H9 (cell line): ENCODE results near the gene HUS1B. TPM values are rescaled to one million over a fixed set of nuclear protein-coding genes. Genes with fewer than 3 reads are reported as not detected.

ENCODE experiments used
- DNase-seq: peaks from one replicate; pipeline ENCODE4 v3.0.0-alpha.2; 2017
- H2AFZ ChIP-seq: one replicate; pipeline ENCODE4 v1.6.1; 2013; ENCODE audit warnings: mild to moderate bottlenecking, low read length, control low read depth, moderate library complexity
- H2AK5ac ChIP-seq: 2 replicates; pipeline ENCODE4 v1.6.1; 2013; ENCODE audit warnings: low read length, control low read depth, mixed read lengths; ENCODE audit not compliant: insufficient read length
- H2BK120ac ChIP-seq: one replicate; pipeline ENCODE4 v1.6.1; 2013; ENCODE audit warnings: low read depth, mild to moderate bottlenecking, low read length, control low read depth, inconsistent platforms; ENCODE audit not compliant: poor library complexity, severe bottlenecking
- H2BK12ac ChIP-seq: 2 replicates; pipeline ENCODE4 v1.6.1; 2013; ENCODE audit warnings: low read length, control low read depth, mixed read lengths, low read depth; ENCODE audit not compliant: insufficient read length
- H2BK15ac ChIP-seq: 2 replicates; pipeline ENCODE4 v1.6.1; 2013; ENCODE audit warnings: low read depth, low read length, control low read depth
- H2BK20ac ChIP-seq: one replicate; pipeline ENCODE4 v1.6.1; 2013; ENCODE audit warnings: low read depth, mild to moderate bottlenecking, low read length, control low read depth, inconsistent platforms; ENCODE audit not compliant: poor library complexity, severe bottlenecking
- H2BK5ac ChIP-seq: 2 replicates; pipeline ENCODE4 v1.6.1; 2013; ENCODE audit warnings: low read length, control low read depth, mixed read lengths; ENCODE audit not compliant: insufficient read length
- H3K14ac ChIP-seq: 2 replicates; pipeline ENCODE4 v1.6.1; 2013; ENCODE audit warnings: low read length, control low read depth; ENCODE audit not compliant: insufficient read depth
- H3K18ac ChIP-seq: 2 replicates; pipeline ENCODE4 v1.6.1; 2013; ENCODE audit warnings: low read depth, mild to moderate bottlenecking, mixed read lengths, low read length, control low read depth; ENCODE audit not compliant: insufficient read length
- H3K23ac ChIP-seq: 2 replicates; pipeline ENCODE4 v1.6.1; 2013; ENCODE audit warnings: low read length, control low read depth, mixed read lengths, low read depth; ENCODE audit not compliant: insufficient read length
- H3K23me2 ChIP-seq: 2 replicates; pipeline ENCODE4 v1.6.1; 2013; ENCODE audit warnings: low read depth, mild to moderate bottlenecking, mixed read lengths, low read length, control low read depth; ENCODE audit not compliant: insufficient read length, poor library complexity, severe bottlenecking
- H3K27ac ChIP-seq: 2 replicates; pipeline ENCODE4 v1.5.1; 2013; ENCODE audit warnings: low read length, control low read depth, mixed read lengths, low read depth; ENCODE audit not compliant: insufficient read length
- H3K27me3 ChIP-seq: 2 replicates; pipeline ENCODE4 v1.6.1; 2013; ENCODE audit warnings: low read length, control low read depth, inconsistent platforms; ENCODE audit not compliant: insufficient read depth
- H3K4ac ChIP-seq: 2 replicates; pipeline ENCODE4 v1.6.1; 2013; ENCODE audit warnings: low read depth, mild to moderate bottlenecking, control low read depth, inconsistent platforms, low read length, moderate library complexity
- H3K4me1 ChIP-seq: 2 replicates; pipeline ENCODE4 v1.6.1; 2013; ENCODE audit warnings: low read length, control low read depth, inconsistent platforms; ENCODE audit not compliant: insufficient read depth
- H3K4me2 ChIP-seq: 2 replicates; pipeline ENCODE4 v1.6.1; 2013; ENCODE audit warnings: low read length, control low read depth, mixed read lengths; ENCODE audit not compliant: insufficient read length, insufficient read depth
- H3K56ac ChIP-seq: 2 replicates; pipeline ENCODE4 v1.6.1; 2013; ENCODE audit warnings: low read depth, mild to moderate bottlenecking, mixed read lengths, low read length, control low read depth; ENCODE audit not compliant: insufficient read length
- H3K79me1 ChIP-seq: 2 replicates; pipeline ENCODE4 v1.6.1; 2013; ENCODE audit warnings: low read depth, mild to moderate bottlenecking, moderate library complexity, low read length, control low read depth, inconsistent platforms; ENCODE audit not compliant: insufficient read depth, poor library complexity, severe bottlenecking
- H3K79me2 ChIP-seq: 2 replicates; pipeline ENCODE4 v1.6.1; 2013; ENCODE audit warnings: low read length, control low read depth, inconsistent platforms; ENCODE audit not compliant: insufficient read depth
- H3K9ac ChIP-seq: 2 replicates; pipeline ENCODE4 v1.6.1; 2013; ENCODE audit warnings: low read length, control low read depth, mixed read lengths; ENCODE audit not compliant: insufficient read length; ENCODE audit errors: extremely low read depth
- H3K9me3 ChIP-seq: one replicate; pipeline ENCODE4 v1.6.1; 2013; ENCODE audit warnings: low read depth, low read length, inconsistent platforms; ENCODE audit not compliant: control insufficient read depth
- H3T11ph ChIP-seq: one replicate; pipeline ENCODE4 v1.6.1; 2013; ENCODE audit warnings: mild to moderate bottlenecking, low read length, control low read depth, inconsistent platforms
- H4K20me1 ChIP-seq: one replicate; pipeline ENCODE4 v1.6.1; 2013; ENCODE audit not compliant: control insufficient read depth, insufficient read length, insufficient read depth
- H4K5ac ChIP-seq: 2 replicates; pipeline ENCODE4 v1.6.1; 2013; ENCODE audit warnings: low read depth, mild to moderate bottlenecking, mixed read lengths, low read length, control low read depth; ENCODE audit not compliant: insufficient read length
- H4K8ac ChIP-seq: replicated peaks from 2 replicates; pipeline ENCODE4 v1.6.1; 2013; ENCODE audit warnings: low read length, control low read depth, mixed read lengths, low read depth; ENCODE audit not compliant: insufficient read length
- H4K91ac ChIP-seq: 2 replicates; pipeline ENCODE4 v1.6.1; 2013; ENCODE audit warnings: low read depth, mild to moderate bottlenecking, moderate library complexity, mixed read lengths, low read length, control low read depth; ENCODE audit not compliant: insufficient read length
- H3K27ac Mint-ChIP-seq, 3 experiments: 2 replicates in 2 of 3; 3 replicates in 1 of 3; pipeline ENCODE4 v1.8.0; 2020 to 2021; ENCODE audit warnings: mixed read lengths in 3 of 3, mild to moderate bottlenecking in 1 of 3, moderate library complexity in 1 of 3
- H3K27me3 Mint-ChIP-seq: 2 replicates; pipeline ENCODE4 v1.8.0; 2021; ENCODE audit warnings: low read depth, mild to moderate bottlenecking, moderate library complexity, mixed read lengths
- H3K36me3 Mint-ChIP-seq, 3 experiments: 2 replicates in 2 of 3; 3 replicates in 1 of 3; pipeline ENCODE4 v1.8.0; 2020 to 2021; ENCODE audit warnings: low read depth in 3 of 3, mixed read lengths in 3 of 3; ENCODE audit not compliant: insufficient read depth in 1 of 3
- H3K4me1 Mint-ChIP-seq, 2 experiments: 2 replicates each; pipeline ENCODE4 v1.8.0; 2020; ENCODE audit warnings: mixed read lengths in 2 of 2
- H3K4me3 Mint-ChIP-seq, 2 experiments: 2 replicates in 1 of 2; 3 replicates in 1 of 2; pipeline ENCODE4 v1.8.0; 2020 to 2021; ENCODE audit warnings: mild to moderate bottlenecking in 2 of 2, mixed read lengths in 2 of 2, moderate library complexity in 1 of 2
- H3K9me3 Mint-ChIP-seq, 2 experiments: 2 replicates in 1 of 2; 3 replicates in 1 of 2; pipeline ENCODE4 v1.8.0; 2020; ENCODE audit warnings: mild to moderate bottlenecking in 2 of 2, mixed read lengths in 2 of 2, moderate library complexity in 1 of 2
- CTCF ChIP-seq: fragments of 200-600 bp; sonication (generic); conservative IDR thresholded peaks from 3 replicates; pipeline ENCODE4 v1.8.0; 2021; ENCODE audit warnings: antibody characterized with exemption, mild to moderate bottlenecking
- WGBS: extraction: QIAGEN DNeasy Blood & Tissue Kit; methylation state at CpG from one replicate; pipeline ENCODE4 v1.1.7; 2013; ENCODE audit warnings: missing lambda C conversion rate, low lambda C conversion rate, mixed read lengths; ENCODE audit not compliant: insufficient read length; ENCODE audit errors: extremely low coverage; 5-methylcytosine and 5-hydroxymethylcytosine counted together
- total RNA-seq: library from RNA; stranded (reverse); gene quantifications from 2 replicates; pipeline ENCODE4 v1.2.1, GENCODE V29; 2021

The HUS1B gene
- total RNA-seq, 1 experiment from 2014 or later: 0.96 TPM

- H3K27ac Mint-ChIP-seq: no peak overlapping the region; a peak in 1 of 7 replicates
- H3K79me2 ChIP-seq: no peaks in the 10 kb centered on the region
- no CpG with 5 or more reads among the region's 7 CpGs for WGBS
Measured at GRCh38 chr6:613981-614380, 42.9 kb downstream of the HUS1B start.

More at GRCh38 chr6:613981-614380, 42.9 kb downstream of the HUS1B start:
- Histone ChIP-seq H2BK120ac (no peak overlapping the region), H4K8ac (no peak overlapping the region), H3K9me3 (no peaks in the 10 kb centered on the region), H2AK5ac (no peak overlapping the region), H3K14ac (no peak overlapping the region), H3K27me3 (no peaks in the 10 kb centered on the region), H3K27ac (no peak overlapping the region), H3K23ac (no peak overlapping the region), H2BK20ac (no peak overlapping the region), H2AFZ (no peak overlapping the region), H3K18ac (no peak overlapping the region), H2BK12ac (no peak overlapping the region), H2BK5ac (no peak overlapping the region), H4K20me1 (no peaks in the 10 kb centered on the region), H3K79me1 (no peaks in the 10 kb centered on the region), H4K5ac (no peak overlapping the region), H3K4me2 (no peak overlapping the region), H4K91ac (no peak overlapping the region), H2BK15ac (no peak overlapping the region), H3K23me2 (no peaks in the 10 kb centered on the region), H3K4me1 (no peaks in the 10 kb centered on the region), H3K56ac (no peak overlapping the region), H3T11ph (no peak overlapping the region), H3K4ac (no peak overlapping the region), H3K9ac (no peak overlapping the region)
- Mint-ChIP-seq H3K9me3 (no peaks in the 10 kb centered on the region; a peak in 1 of 5 replicates), H3K4me3 (no peak overlapping the region), H3K4me1 (no peaks in the 10 kb centered on the region), H3K27me3 (no peaks in the 10 kb centered on the region), H3K36me3 (peaks cover 14 to 30% (median 27%) of the 10 kb centered on the region in 3 experiments)
- no peak for DNase-seq
- no peak for TF ChIP-seq CTCF
